H1 (cell line): Measurements from ENCODE around the gene PRDM1. TPM values are rescaled to one million over a fixed set of nuclear protein-coding genes. Genes with fewer than 3 reads are reported as not detected.

Experiments
- BACH1 ChIP-seq: IDR thresholded peaks from 2 replicates; pipeline ENCODE4 v1.6.1; 2012; ENCODE audit warnings: low read length, improper control_type of control experiment
- BCL11A ChIP-seq, 2 experiments: IDR thresholded peaks; one replicate each; pipeline ENCODE4 v1.6.1; 2011; ENCODE audit warnings: low read depth in 2 of 2, low read length in 2 of 2, mild to moderate bottlenecking in 2 of 2
- EZH2 ChIP-seq: fragments of 200-600 bp; sonication (generic); IDR thresholded peaks from 2 replicates; pipeline ENCODE4 v1.7.1; 2012; ENCODE audit warnings: low read depth, mild to moderate bottlenecking, moderate library complexity, low read length, inconsistent platforms; ENCODE audit not compliant: severe bottlenecking
- MAFK ChIP-seq: IDR thresholded peaks from 2 replicates; pipeline ENCODE4 v1.6.1; 2012; ENCODE audit warnings: low read depth, mild to moderate bottlenecking, improper control_type of control experiment, low read length
- POLR2AphosphoS5 ChIP-seq: IDR thresholded peaks from 2 replicates; pipeline ENCODE4 v1.6.1; 2011; ENCODE audit warnings: low read depth, low read length
- RAD21 ChIP-seq, 2 experiments: IDR thresholded peaks in 1 of 2; conservative IDR thresholded peaks in 1 of 2; 2 replicates each; pipeline ENCODE4 v1.6.1; 2011; ENCODE audit warnings: low read depth in 2 of 2, low read length in 2 of 2, improper control_type of control experiment in 1 of 2, inconsistent platforms in 1 of 2, mild to moderate bottlenecking in 1 of 2, moderate library complexity in 1 of 2
- TAF7 ChIP-seq: optimal IDR thresholded peaks from 2 replicates; pipeline ENCODE3; 2011; ENCODE audit warnings: low read depth, mild to moderate bottlenecking, inconsistent platforms, low read length, moderate library complexity, borderline replicate concordance
- polyA plus RNA-seq, 7 experiments: library from polyadenylated mRNA; depleted of rRNA in 3 of 7; stranded (reverse) in 5 of 7; unstranded in 2 of 7; fragments of >200 nt in 5 of 7; fragments of 200-250 nt in 2 of 7; gene quantifications; 1 replicate in 5 of 7; 2 replicates in 1 of 7; 4 replicates in 1 of 7; pipeline versions ENCODE4 v1.2.1 to v1.2.3, GENCODE V29; 2011 to 2013; ENCODE audit warnings: missing spikeins in 2 of 7, mixed read lengths in 2 of 7
- total RNA-seq: library from RNA; stranded (reverse); fragmentation: NEBNext Ultra II Directional; extraction: Animal tissue kit (Norgen Biotek cat#: 25700); gene quantifications from 2 replicates; pipeline ENCODE4 v1.2.1, GENCODE V29; 2021
- TF ChIP-seq, protein P1 (sequence below): fragments of 300-600 bp; sonication (generic); IDR thresholded peaks from 2 replicates; pipeline ENCODE4 v1.7.1; 2012; ENCODE audit warnings: low read length, moderate library complexity, mild to moderate bottlenecking, inconsistent platforms; ENCODE audit not compliant: insufficient replicate concordance
- TF ChIP-seq, protein P2 (sequence below), 3 experiments: IDR thresholded peaks; 1 replicate in 2 of 3; 2 replicates in 1 of 3; pipeline versions ENCODE4 v1.5.1 to v1.6.1; 2011; ENCODE audit warnings: low read length in 3 of 3, mild to moderate bottlenecking in 3 of 3, inconsistent platforms in 2 of 3, low read depth in 1 of 3, moderate library complexity in 1 of 3; ENCODE audit not compliant: insufficient read depth in 1 of 3; ENCODE audit errors: control extremely low read depth in 1 of 3

PRDM1 gene
- total and polyA plus RNA-seq, 2 of the 8 experiments (the other 6 are each of a cell fraction or from before 2014, with no cell fraction given): 0.21 to 0.74 TPM

DNA sequence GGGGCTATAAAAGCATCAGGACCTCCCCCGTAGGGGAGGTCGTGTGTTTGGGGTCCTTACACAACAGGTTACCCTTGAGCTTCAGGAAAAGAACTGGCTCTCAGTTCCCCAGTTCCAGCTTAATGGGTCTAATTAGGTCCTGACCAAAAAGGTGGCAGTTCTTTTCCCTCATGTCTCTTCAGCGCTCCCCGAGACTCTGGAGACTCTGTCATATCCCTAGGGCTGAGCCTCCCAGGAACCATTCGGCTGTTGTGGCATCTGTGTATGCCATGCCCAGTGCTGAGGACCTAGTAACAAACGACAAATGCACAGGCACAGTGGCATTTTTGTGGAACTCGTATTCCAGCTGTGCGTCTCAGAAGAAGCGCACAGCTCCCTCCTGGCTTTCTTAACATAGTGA lies 14.6 kb downstream of the PRDM1 start (continued):
- TF ChIP-seq, protein P1, sequence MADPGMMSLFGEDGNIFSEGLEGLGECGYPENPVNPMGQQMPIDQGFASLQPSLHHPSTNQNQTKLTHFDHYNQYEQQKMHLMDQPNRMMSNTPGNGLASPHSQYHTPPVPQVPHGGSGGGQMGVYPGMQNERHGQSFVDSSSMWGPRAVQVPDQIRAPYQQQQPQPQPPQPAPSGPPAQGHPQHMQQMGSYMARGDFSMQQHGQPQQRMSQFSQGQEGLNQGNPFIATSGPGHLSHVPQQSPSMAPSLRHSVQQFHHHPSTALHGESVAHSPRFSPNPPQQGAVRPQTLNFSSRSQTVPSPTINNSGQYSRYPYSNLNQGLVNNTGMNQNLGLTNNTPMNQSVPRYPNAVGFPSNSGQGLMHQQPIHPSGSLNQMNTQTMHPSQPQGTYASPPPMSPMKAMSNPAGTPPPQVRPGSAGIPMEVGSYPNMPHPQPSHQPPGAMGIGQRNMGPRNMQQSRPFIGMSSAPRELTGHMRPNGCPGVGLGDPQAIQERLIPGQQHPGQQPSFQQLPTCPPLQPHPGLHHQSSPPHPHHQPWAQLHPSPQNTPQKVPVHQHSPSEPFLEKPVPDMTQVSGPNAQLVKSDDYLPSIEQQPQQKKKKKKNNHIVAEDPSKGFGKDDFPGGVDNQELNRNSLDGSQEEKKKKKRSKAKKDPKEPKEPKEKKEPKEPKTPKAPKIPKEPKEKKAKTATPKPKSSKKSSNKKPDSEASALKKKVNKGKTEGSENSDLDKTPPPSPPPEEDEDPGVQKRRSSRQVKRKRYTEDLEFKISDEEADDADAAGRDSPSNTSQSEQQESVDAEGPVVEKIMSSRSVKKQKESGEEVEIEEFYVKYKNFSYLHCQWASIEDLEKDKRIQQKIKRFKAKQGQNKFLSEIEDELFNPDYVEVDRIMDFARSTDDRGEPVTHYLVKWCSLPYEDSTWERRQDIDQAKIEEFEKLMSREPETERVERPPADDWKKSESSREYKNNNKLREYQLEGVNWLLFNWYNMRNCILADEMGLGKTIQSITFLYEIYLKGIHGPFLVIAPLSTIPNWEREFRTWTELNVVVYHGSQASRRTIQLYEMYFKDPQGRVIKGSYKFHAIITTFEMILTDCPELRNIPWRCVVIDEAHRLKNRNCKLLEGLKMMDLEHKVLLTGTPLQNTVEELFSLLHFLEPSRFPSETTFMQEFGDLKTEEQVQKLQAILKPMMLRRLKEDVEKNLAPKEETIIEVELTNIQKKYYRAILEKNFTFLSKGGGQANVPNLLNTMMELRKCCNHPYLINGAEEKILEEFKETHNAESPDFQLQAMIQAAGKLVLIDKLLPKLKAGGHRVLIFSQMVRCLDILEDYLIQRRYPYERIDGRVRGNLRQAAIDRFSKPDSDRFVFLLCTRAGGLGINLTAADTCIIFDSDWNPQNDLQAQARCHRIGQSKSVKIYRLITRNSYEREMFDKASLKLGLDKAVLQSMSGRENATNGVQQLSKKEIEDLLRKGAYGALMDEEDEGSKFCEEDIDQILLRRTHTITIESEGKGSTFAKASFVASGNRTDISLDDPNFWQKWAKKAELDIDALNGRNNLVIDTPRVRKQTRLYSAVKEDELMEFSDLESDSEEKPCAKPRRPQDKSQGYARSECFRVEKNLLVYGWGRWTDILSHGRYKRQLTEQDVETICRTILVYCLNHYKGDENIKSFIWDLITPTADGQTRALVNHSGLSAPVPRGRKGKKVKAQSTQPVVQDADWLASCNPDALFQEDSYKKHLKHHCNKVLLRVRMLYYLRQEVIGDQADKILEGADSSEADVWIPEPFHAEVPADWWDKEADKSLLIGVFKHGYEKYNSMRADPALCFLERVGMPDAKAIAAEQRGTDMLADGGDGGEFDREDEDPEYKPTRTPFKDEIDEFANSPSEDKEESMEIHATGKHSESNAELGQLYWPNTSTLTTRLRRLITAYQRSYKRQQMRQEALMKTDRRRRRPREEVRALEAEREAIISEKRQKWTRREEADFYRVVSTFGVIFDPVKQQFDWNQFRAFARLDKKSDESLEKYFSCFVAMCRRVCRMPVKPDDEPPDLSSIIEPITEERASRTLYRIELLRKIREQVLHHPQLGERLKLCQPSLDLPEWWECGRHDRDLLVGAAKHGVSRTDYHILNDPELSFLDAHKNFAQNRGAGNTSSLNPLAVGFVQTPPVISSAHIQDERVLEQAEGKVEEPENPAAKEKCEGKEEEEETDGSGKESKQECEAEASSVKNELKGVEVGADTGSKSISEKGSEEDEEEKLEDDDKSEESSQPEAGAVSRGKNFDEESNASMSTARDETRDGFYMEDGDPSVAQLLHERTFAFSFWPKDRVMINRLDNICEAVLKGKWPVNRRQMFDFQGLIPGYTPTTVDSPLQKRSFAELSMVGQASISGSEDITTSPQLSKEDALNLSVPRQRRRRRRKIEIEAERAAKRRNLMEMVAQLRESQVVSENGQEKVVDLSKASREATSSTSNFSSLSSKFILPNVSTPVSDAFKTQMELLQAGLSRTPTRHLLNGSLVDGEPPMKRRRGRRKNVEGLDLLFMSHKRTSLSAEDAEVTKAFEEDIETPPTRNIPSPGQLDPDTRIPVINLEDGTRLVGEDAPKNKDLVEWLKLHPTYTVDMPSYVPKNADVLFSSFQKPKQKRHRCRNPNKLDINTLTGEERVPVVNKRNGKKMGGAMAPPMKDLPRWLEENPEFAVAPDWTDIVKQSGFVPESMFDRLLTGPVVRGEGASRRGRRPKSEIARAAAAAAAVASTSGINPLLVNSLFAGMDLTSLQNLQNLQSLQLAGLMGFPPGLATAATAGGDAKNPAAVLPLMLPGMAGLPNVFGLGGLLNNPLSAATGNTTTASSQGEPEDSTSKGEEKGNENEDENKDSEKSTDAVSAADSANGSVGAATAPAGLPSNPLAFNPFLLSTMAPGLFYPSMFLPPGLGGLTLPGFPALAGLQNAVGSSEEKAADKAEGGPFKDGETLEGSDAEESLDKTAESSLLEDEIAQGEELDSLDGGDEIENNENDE: no peak
- TF ChIP-seq BCL11A (IDR thresholded peaks at IDR 0.05; ENCODE audit: low read depth in 2 of 2, low read length in 2 of 2) (no peak), POLR2AphosphoS5 (no peak), MAFK (no peak), EZH2 (no peak), RAD21 (IDR thresholded peaks at IDR 0.05 in 1 of 2, conservative IDR thresholded peaks at IDR 0.05 in 1 of 2; ENCODE audit: low read depth in 2 of 2, low read length in 2 of 2) (no peak), BACH1 (no peak), TAF7 (no peak)
- TF ChIP-seq, protein P2, sequence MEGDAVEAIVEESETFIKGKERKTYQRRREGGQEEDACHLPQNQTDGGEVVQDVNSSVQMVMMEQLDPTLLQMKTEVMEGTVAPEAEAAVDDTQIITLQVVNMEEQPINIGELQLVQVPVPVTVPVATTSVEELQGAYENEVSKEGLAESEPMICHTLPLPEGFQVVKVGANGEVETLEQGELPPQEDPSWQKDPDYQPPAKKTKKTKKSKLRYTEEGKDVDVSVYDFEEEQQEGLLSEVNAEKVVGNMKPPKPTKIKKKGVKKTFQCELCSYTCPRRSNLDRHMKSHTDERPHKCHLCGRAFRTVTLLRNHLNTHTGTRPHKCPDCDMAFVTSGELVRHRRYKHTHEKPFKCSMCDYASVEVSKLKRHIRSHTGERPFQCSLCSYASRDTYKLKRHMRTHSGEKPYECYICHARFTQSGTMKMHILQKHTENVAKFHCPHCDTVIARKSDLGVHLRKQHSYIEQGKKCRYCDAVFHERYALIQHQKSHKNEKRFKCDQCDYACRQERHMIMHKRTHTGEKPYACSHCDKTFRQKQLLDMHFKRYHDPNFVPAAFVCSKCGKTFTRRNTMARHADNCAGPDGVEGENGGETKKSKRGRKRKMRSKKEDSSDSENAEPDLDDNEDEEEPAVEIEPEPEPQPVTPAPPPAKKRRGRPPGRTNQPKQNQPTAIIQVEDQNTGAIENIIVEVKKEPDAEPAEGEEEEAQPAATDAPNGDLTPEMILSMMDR (IDR thresholded peaks at IDR 0.05; ENCODE audit: control extremely low read depth in 1 of 3, insufficient read depth in 1 of 3, low read depth in 1 of 3, low read length in 3 of 3): no peak
